Hepatocyte (in vitro differentiated cells): ENCODE results near the gene PSD2. TPM values are rescaled to one million over a fixed set of nuclear protein-coding genes. Genes with fewer than 3 reads are reported as not detected.

Source experiments
- DNase-seq: peaks from one replicate; pipeline ENCODE4 v3.0.0-alpha.2; 2016; ENCODE audit warnings: low spot score
- H2AFZ ChIP-seq: fragments of 200-600 bp; sonication (generic); 2 replicates; pipeline ENCODE4 v1.6.0; 2016; ENCODE audit warnings: antibody characterized with exemption, mild to moderate bottlenecking
- H3K27ac ChIP-seq: fragments of 200-600 bp; sonication (generic); 2 replicates; pipeline ENCODE4 v1.5.1; 2016; ENCODE audit warnings: mild to moderate bottlenecking
- H3K27me3 ChIP-seq: fragments of 200-600 bp; sonication (generic); 2 replicates; pipeline ENCODE4 v1.6.1; 2016
- H3K36me3 ChIP-seq: fragments of 200-600 bp; sonication (generic); replicated peaks from 2 replicates; pipeline ENCODE4 v1.5.1; 2016; ENCODE audit warnings: low read depth; ENCODE audit not compliant: insufficient read depth
- H3K4me1 ChIP-seq: fragments of 200-600 bp; sonication (generic); 2 replicates; pipeline ENCODE4 v1.5.1; 2016; ENCODE audit warnings: mild to moderate bottlenecking, moderate library complexity; ENCODE audit not compliant: insufficient read depth
- H3K4me2 ChIP-seq: fragments of 200-600 bp; sonication (generic); 2 replicates; pipeline ENCODE4 v1.6.0; 2016
- H3K4me3 ChIP-seq: fragments of 200-600 bp; sonication (generic); 2 replicates; pipeline ENCODE4 v1.5.1; 2016; ENCODE audit warnings: mild to moderate bottlenecking
- H3K79me2 ChIP-seq: fragments of 200-600 bp; sonication (generic); 2 replicates; pipeline ENCODE4 v1.6.0; 2017; ENCODE audit warnings: mild to moderate bottlenecking
- H3K9me2 ChIP-seq: fragments of 200-600 bp; sonication (generic); replicated peaks from 2 replicates; pipeline ENCODE4 v1.6.0; 2017; ENCODE audit warnings: mild to moderate bottlenecking; ENCODE audit not compliant: insufficient read depth
- H3K9me3 ChIP-seq: fragments of 200-600 bp; sonication (generic); 2 replicates; pipeline ENCODE4 v1.5.1; 2016; ENCODE audit warnings: low read depth, mild to moderate bottlenecking
- H4K20me1 ChIP-seq: fragments of 200-600 bp; sonication (generic); 2 replicates; pipeline ENCODE4 v1.6.0; 2016; ENCODE audit warnings: mild to moderate bottlenecking; ENCODE audit not compliant: insufficient read depth, poor library complexity, severe bottlenecking
- CTCF ChIP-seq: fragments of 200-600 bp; sonication (generic); IDR thresholded peaks from 2 replicates; pipeline ENCODE4 v1.5.1; 2016; ENCODE audit warnings: antibody characterized with exemption, mild to moderate bottlenecking; ENCODE audit not compliant: poor library complexity
- EZH2 ChIP-seq: fragments of 200-600 bp; sonication (generic); IDR thresholded peaks from 2 replicates; pipeline ENCODE4 v1.6.1; 2016; ENCODE audit warnings: antibody characterized with exemption, mild to moderate bottlenecking, borderline replicate concordance
- EZH2phosphoT487 ChIP-seq: fragments of 200-600 bp; sonication (generic); IDR thresholded peaks from one replicate; pipeline ENCODE4 v1.6.1; 2018; ENCODE audit warnings: antibody characterized with exemption, mild to moderate bottlenecking, low read depth, moderate library complexity; ENCODE audit not compliant: unreplicated experiment, severe bottlenecking
- WGBS: methylation state at CpG from one replicate; pipeline ENCODE4 v1.1.6; 2016; ENCODE audit warnings: low lambda C conversion rate; ENCODE audit errors: missing lambda C conversion rate; 5-methylcytosine and 5-hydroxymethylcytosine counted together
- polyA plus RNA-seq: library from polyadenylated mRNA; unstranded; fragments of >200 nt; fragmentation: Nextera tagmentation; extraction: Ambion mirVana; gene quantifications from 2 replicates; pipeline ENCODE4 v1.2.1, GENCODE V29; 2016
- total RNA-seq: library from RNA; depleted of rRNA; stranded (reverse); fragments of >200 nt; gene quantifications from 2 replicates; pipeline ENCODE4 v1.2.3, GENCODE V29; 2014

PSD2 gene
- total RNA-seq (not detected in 2 replicates), polyA plus RNA-seq (0.54 TPM in 1 of 2 replicates, not detected in the other)

GRCh38 chr5:139795074-139796001 is at the start of gene PSD2:
TSS of gene PSD2 (plus strand) at chr5:139795808. CDS start at chr5:139809441, 13,633 bp downstream.
- Histone ChIP-seq H2AFZ (no peak within 1 kb of the TSS), H4K20me1 (no peaks in the 10 kb centered on the region), H3K79me2 (no peaks in the 10 kb centered on the region), H3K27me3 (peaks cover 78% of the 10 kb centered on the region), H3K4me1 (no peaks in the 10 kb centered on the region), H3K4me2 (peak within 1 kb of the TSS; percentile 81), H3K4me3 (no peak within 1 kb of the TSS), H3K36me3 (no peaks in the 10 kb centered on the region), H3K27ac (no peak within 1 kb of the TSS), H3K9me3 (no peaks in the 10 kb centered on the region), H3K9me2 (no peaks in the 10 kb centered on the region)
- TF ChIP-seq EZH2: peak; percentile 86
- TF ChIP-seq CTCF: no peak
- TF ChIP-seq EZH2phosphoT487: peak; percentile 17
- DNase-seq: peak; percentile 43
- 3% methylated on average over 10 of the region's 83 CpGs for WGBS

- WGBS: 3% methylated on average over 37 of the region's 44 CpGs
- Histone ChIP-seq H3K9me2 (no peaks in the 10 kb centered on the region), H2AFZ (peak overlapping the region; percentile 16), H3K27ac (peak overlapping the region; percentile 56), H4K20me1 (no peaks in the 10 kb centered on the region), H3K79me2 (no peaks in the 10 kb centered on the region), H3K9me3 (no peaks in the 10 kb centered on the region), H3K27me3 (peaks cover 17% of the 10 kb centered on the region), H3K4me1 (peaks cover 35% of the 10 kb centered on the region), H3K36me3 (no peaks in the 10 kb centered on the region), H3K4me2 (peak overlapping the region; percentile 91), H3K4me3 (peak overlapping the region; percentile 24)
- peak; percentile 14 for TF ChIP-seq EZH2
- no peak for TF ChIP-seq CTCF
- peak; percentile 74 for DNase-seq
Observed at GRCh38 chr5:139746691-139747582, 48.7 kb upstream of the PSD2 start.

- H3K4me2 ChIP-seq: peak overlapping the region; percentile 91
- H3K4me1 ChIP-seq: peaks cover 35% of the 10 kb centered on the region
- H3K9me3 ChIP-seq: no peaks in the 10 kb centered on the region
- peak; percentile 89 for DNase-seq
- TF ChIP-seq CTCF: no peak
- TF ChIP-seq EZH2phosphoT487: no peak
- no peak for TF ChIP-seq EZH2
- no peaks in the 10 kb centered on the region for H3K79me2 ChIP-seq
- no peaks in the 10 kb centered on the region for H3K36me3 ChIP-seq
- H3K4me3 ChIP-seq: peak overlapping the region; percentile 24
- H3K27ac ChIP-seq: peak overlapping the region; percentile 56
- H3K9me2 ChIP-seq: no peaks in the 10 kb centered on the region
- H4K20me1 ChIP-seq: no peaks in the 10 kb centered on the region
- WGBS: 3% methylated on average over 56 of the region's 60 CpGs
- peaks cover 17% of the 10 kb centered on the region for H3K27me3 ChIP-seq
- peak overlapping the region; percentile 16 for H2AFZ ChIP-seq
Observed at GRCh38 chr5:139747583-139748504, 47.8 kb upstream of the PSD2 start.
